ENCODE data around the gene CCR5.

CCR5 gene

DNA sequence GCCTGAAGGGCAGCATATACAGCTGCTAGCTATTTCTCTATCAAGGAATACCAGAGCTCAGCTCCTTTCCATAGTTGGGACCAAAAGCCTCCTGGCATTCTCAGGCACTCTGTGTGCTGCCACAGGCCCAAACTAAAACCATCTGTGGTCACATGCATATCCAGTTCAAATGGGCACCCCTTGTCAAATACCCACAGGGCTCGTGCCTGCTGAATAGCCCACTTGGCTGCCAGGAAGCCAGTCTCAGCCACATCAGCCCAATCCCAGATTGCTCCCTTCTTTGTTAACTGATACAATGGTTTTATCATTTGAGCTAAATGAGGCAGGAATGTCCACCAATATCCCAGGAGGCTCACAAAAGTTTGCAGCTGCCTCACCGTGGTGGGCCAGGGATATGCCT, 50.2 kb downstream of the CCR5 start:
- DNase-seq (ENCODE audit: low read depth, low spot score): no peak
- no peak overlapping the region for H3K4me3 ChIP-seq (ENCODE audit: low read length)

GRCh38 chr3:46422617-46423016, 51.9 kb downstream of the CCR5 start:
- H3K4me3 ChIP-seq (ENCODE audit: low read length): no peak overlapping the region
- DNase-seq (ENCODE audit: low read depth, low spot score): no peak

GRCh38 chr3:46423588-46423987, 52.8 kb downstream of the CCR5 start:
- no peak for DNase-seq (ENCODE audit: low read depth, low spot score)
- H3K4me3 ChIP-seq (ENCODE audit: low read length): no peak overlapping the region
